ENCODE measurements around the gene NFIA.

DNA sequence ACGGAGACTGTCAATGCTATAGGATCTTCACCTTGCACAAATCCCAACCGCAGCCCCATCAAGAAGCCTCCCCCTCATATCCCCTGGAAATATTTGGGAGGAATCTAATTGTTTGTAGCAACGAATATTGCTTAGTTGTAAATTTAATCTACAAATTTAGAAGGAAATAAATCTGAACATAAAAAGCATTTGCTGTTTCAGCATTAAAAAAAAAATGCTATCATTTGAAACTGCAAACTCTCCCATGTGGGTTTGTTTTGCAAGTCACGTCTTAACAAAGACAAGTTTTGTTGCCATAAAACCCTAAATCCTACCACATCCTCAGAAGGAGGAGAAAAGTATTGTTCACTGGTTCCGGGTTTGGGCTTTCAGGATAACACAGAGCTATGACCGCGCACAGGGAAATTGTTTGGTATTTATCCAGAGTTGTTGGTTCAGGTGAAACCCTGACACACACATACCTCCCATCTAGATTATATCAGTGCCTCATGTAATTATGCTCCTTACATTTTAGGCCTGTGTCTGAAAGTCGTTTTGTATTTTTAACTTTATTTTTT lies 363.0 kb downstream of the NFIA start:
- TF ChIP-seq, protein P1, sequence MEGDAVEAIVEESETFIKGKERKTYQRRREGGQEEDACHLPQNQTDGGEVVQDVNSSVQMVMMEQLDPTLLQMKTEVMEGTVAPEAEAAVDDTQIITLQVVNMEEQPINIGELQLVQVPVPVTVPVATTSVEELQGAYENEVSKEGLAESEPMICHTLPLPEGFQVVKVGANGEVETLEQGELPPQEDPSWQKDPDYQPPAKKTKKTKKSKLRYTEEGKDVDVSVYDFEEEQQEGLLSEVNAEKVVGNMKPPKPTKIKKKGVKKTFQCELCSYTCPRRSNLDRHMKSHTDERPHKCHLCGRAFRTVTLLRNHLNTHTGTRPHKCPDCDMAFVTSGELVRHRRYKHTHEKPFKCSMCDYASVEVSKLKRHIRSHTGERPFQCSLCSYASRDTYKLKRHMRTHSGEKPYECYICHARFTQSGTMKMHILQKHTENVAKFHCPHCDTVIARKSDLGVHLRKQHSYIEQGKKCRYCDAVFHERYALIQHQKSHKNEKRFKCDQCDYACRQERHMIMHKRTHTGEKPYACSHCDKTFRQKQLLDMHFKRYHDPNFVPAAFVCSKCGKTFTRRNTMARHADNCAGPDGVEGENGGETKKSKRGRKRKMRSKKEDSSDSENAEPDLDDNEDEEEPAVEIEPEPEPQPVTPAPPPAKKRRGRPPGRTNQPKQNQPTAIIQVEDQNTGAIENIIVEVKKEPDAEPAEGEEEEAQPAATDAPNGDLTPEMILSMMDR (conservative IDR thresholded peaks at IDR 0.05; ENCODE audit: low read depth, low read length): no peak
- no peak for TF ChIP-seq EZH2 (IDR thresholded peaks at IDR 0.05; ENCODE audit: low read length, unreplicated experiment)

All from PC-3 (cell line).